Panc1 (cell line): Measurements from ENCODE around the gene NOC2L. TPM values are rescaled to one million over a fixed set of nuclear protein-coding genes. Genes with fewer than 3 reads are reported as not detected.

ENCODE experiments used
- ATAC-seq: fragments of 200-7000 bp; cut with Tn5 transposase; 2 replicates; pipeline ENCODE4 v1.9.1; 2020; ENCODE audit warnings: mild to moderate bottlenecking, moderate library complexity
- BruUV-seq: library from RNA; stranded (reverse); fragments of 400-500 nt; replicated peaks from 2 replicates; lab custom pipeline; 2021; lab: Mats Ljungman, UMichigan
- CTCF ChIA-PET: fragments of 300-600 bp; sonication (Branson Sonifier 250); formaldehyde crosslinking; loops from one replicate; lab custom pipeline; 2022; ENCODE audit warnings: antibody characterized with exemption; lab: Charles Lee
- POLR2A ChIA-PET: fragments of 300-600 bp; sonication (Branson Sonifier 250); formaldehyde crosslinking; loops from one replicate; lab custom pipeline; 2022; ENCODE audit warnings: antibody characterized with exemption; lab: Charles Lee
- DNase-seq: peaks from one replicate; pipeline ENCODE4 v3.0.0-alpha.2; 2010; ENCODE audit warnings: low read depth, low spot score
- H3K27ac ChIP-seq: 2 replicates; pipeline ENCODE4 v1.5.1; 2011; ENCODE audit warnings: mild to moderate bottlenecking, low read length, inconsistent platforms
- H3K27me3 ChIP-seq: fragments of 200-500 bp; sonication (Bioruptor generic); 2 replicates; pipeline ENCODE4 v1.6.0; 2014; ENCODE audit warnings: low read length, inconsistent platforms; ENCODE audit not compliant: control insufficient read depth, insufficient read depth
- H3K36me3 ChIP-seq: fragments of 200-500 bp; sonication (Bioruptor generic); 2 replicates; pipeline ENCODE4 v1.5.1; 2014; ENCODE audit warnings: inconsistent platforms, mild to moderate bottlenecking, low read length, moderate library complexity; ENCODE audit not compliant: control insufficient read depth, insufficient read depth
- H3K4me1 ChIP-seq: 2 replicates; pipeline ENCODE4 v1.5.1; 2011; ENCODE audit warnings: inconsistent platforms, mild to moderate bottlenecking, low read length, moderate library complexity; ENCODE audit not compliant: control insufficient read depth, insufficient read depth
- H3K4me3 ChIP-seq, 2 experiments: 2 replicates each; pipeline ENCODE4 v1.5.1; 2011 to 2012; ENCODE audit warnings: low read depth in 2 of 2, low read length in 2 of 2, mild to moderate bottlenecking in 2 of 2, inconsistent platforms in 1 of 2, moderate library complexity in 1 of 2
- H3K9me3 ChIP-seq: fragments of 200-500 bp; sonication (Bioruptor generic); 2 replicates; pipeline ENCODE4 v1.5.1; 2014; ENCODE audit warnings: low read depth, mild to moderate bottlenecking, inconsistent platforms, low read length, moderate library complexity; ENCODE audit not compliant: control insufficient read depth, insufficient read depth
- POLR2AphosphoS5 ChIP-seq: IDR thresholded peaks from 2 replicates; pipeline ENCODE4 v1.6.1; 2012; ENCODE audit warnings: mild to moderate bottlenecking, low read depth, low read length, moderate library complexity
- SIN3A ChIP-seq: IDR thresholded peaks from 2 replicates; pipeline ENCODE4 v1.6.1; 2012; ENCODE audit warnings: low read depth, mild to moderate bottlenecking, low read length, moderate library complexity, borderline replicate concordance; ENCODE audit not compliant: insufficient read depth
- TCF7L2 ChIP-seq: IDR thresholded peaks from 2 replicates; pipeline ENCODE4 v1.6.1; 2011; ENCODE audit warnings: mild to moderate bottlenecking, low read depth, low read length, inconsistent platforms
- in situ Hi-C: cut with HindIII; loops from 2 replicates; pipeline ENCODE4 v1.10.0; 2016; ENCODE audit warnings: low sequenced_read_pairs, low pct_unique_long_range_greater_than_20kb
- intact Hi-C: fragments of 100-400 bp; cut with micrococcal nuclease; formaldehyde crosslinking; loops from one replicate; pipeline ENCODE4 v1.10.0; 2022; ENCODE audit not compliant: unreplicated experiment
- total RNA-seq: library from RNA; stranded (reverse); gene quantifications from one replicate; pipeline ENCODE4 v1.2.1, GENCODE V29; 2021; ENCODE audit not compliant: unreplicated experiment
- TF ChIP-seq, protein P1 (sequence below), 2 experiments: IDR thresholded peaks; 2 replicates each; pipeline ENCODE4 v1.6.1; 2011 to 2012; ENCODE audit warnings: low read depth in 2 of 2, control low read depth in 1 of 2, low read length in 1 of 2, mild to moderate bottlenecking in 1 of 2, moderate library complexity in 1 of 2; ENCODE audit not compliant: insufficient read depth in 1 of 2
- TF ChIP-seq, protein P2 (sequence below): fragments of 450-650 bp; IDR thresholded peaks from 2 replicates; pipeline ENCODE4 v1.5.1; 2017; ENCODE audit warnings: mild to moderate bottlenecking

NOC2L gene
- total RNA-seq, 1 experiment from 2014 or later, result 193 TPM

DNA sequence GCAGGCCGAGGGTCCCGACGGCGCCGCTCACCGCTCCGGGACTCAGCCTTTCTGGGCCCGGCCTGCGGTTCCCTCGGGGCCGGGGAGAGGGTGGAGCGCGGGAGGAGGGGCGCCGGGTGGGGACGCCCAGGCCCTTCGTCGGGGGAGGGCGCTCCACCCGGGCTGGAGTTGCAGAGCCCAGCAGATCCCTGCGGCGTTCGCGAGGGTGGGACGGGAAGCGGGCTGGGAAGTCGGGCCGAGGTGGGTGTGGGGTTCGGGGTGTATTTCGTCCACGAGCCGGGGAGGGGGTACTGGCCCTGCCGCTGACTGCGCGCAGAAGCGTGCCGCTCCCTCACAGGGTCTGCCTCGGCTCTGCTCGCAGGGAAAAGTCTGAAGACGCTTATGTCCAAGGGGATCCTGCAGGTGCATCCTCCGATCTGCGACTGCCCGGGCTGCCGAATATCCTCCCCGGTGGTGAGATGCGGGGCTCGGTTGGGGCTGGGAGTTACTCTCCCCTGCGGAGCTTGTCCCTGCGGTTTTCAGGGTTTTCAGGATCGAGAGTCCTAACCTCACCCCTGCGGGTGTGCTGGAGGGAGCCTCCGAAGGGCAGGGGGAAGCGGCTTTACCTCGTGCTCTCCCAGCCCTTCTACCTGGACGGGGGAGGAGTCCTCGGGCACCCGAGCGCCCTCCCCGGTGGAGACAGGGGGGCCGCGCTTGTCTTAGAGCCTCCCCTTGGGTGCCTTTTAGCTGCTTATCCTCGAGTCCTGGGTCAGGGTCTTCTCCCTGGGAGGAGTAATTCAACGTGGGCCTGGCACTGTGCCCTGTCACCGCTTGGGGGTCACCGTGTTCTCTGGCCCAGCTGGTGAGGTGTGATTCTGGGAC, 33.3 kb downstream of the NOC2L start:
- Histone ChIP-seq H3K36me3 (no peaks in the 10 kb centered on the region), H3K27me3 (no peaks in the 10 kb centered on the region), H3K27ac (peak overlapping the region; percentile 69; the same call in 1 of the 2 replicates), H3K4me3 (peak overlapping the region; percentile 57), H3K4me1 (peaks cover 52% of the 10 kb centered on the region), H3K9me3 (no peaks in the 10 kb centered on the region)
- BruUV-seq, result no TSS peak
- POLR2A ChIA-PET, result no interaction called here
- CTCF ChIA-PET, result interaction anchor here (1.0 kb wide), 1 partner anchor 12 kb away, joined by 3 read pairs; no protein-coding TSS in a partner anchor
- TF ChIP-seq SIN3A, result no peak
- TF ChIP-seq POLR2AphosphoS5, result 0 out of 2 replicates have a peak, but pooled peaks have one; percentile 31
- TF ChIP-seq, protein P1, sequence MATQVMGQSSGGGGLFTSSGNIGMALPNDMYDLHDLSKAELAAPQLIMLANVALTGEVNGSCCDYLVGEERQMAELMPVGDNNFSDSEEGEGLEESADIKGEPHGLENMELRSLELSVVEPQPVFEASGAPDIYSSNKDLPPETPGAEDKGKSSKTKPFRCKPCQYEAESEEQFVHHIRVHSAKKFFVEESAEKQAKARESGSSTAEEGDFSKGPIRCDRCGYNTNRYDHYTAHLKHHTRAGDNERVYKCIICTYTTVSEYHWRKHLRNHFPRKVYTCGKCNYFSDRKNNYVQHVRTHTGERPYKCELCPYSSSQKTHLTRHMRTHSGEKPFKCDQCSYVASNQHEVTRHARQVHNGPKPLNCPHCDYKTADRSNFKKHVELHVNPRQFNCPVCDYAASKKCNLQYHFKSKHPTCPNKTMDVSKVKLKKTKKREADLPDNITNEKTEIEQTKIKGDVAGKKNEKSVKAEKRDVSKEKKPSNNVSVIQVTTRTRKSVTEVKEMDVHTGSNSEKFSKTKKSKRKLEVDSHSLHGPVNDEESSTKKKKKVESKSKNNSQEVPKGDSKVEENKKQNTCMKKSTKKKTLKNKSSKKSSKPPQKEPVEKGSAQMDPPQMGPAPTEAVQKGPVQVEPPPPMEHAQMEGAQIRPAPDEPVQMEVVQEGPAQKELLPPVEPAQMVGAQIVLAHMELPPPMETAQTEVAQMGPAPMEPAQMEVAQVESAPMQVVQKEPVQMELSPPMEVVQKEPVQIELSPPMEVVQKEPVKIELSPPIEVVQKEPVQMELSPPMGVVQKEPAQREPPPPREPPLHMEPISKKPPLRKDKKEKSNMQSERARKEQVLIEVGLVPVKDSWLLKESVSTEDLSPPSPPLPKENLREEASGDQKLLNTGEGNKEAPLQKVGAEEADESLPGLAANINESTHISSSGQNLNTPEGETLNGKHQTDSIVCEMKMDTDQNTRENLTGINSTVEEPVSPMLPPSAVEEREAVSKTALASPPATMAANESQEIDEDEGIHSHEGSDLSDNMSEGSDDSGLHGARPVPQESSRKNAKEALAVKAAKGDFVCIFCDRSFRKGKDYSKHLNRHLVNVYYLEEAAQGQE (IDR thresholded peaks at IDR 0.05; ENCODE audit: insufficient read depth in 1 of 2, low read depth in 2 of 2, low read length in 1 of 2), result no peak
- TF ChIP-seq TCF7L2, result no peak
- TF ChIP-seq, protein P2, sequence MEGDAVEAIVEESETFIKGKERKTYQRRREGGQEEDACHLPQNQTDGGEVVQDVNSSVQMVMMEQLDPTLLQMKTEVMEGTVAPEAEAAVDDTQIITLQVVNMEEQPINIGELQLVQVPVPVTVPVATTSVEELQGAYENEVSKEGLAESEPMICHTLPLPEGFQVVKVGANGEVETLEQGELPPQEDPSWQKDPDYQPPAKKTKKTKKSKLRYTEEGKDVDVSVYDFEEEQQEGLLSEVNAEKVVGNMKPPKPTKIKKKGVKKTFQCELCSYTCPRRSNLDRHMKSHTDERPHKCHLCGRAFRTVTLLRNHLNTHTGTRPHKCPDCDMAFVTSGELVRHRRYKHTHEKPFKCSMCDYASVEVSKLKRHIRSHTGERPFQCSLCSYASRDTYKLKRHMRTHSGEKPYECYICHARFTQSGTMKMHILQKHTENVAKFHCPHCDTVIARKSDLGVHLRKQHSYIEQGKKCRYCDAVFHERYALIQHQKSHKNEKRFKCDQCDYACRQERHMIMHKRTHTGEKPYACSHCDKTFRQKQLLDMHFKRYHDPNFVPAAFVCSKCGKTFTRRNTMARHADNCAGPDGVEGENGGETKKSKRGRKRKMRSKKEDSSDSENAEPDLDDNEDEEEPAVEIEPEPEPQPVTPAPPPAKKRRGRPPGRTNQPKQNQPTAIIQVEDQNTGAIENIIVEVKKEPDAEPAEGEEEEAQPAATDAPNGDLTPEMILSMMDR, result peak; percentile 21; the same call in 1 of the 2 replicates
- in situ Hi-C loops (no loop called here), intact Hi-C loops (no loop called here)
- ATAC-seq, result peak; percentile 52
- DNase-seq, result no peak

DNA sequence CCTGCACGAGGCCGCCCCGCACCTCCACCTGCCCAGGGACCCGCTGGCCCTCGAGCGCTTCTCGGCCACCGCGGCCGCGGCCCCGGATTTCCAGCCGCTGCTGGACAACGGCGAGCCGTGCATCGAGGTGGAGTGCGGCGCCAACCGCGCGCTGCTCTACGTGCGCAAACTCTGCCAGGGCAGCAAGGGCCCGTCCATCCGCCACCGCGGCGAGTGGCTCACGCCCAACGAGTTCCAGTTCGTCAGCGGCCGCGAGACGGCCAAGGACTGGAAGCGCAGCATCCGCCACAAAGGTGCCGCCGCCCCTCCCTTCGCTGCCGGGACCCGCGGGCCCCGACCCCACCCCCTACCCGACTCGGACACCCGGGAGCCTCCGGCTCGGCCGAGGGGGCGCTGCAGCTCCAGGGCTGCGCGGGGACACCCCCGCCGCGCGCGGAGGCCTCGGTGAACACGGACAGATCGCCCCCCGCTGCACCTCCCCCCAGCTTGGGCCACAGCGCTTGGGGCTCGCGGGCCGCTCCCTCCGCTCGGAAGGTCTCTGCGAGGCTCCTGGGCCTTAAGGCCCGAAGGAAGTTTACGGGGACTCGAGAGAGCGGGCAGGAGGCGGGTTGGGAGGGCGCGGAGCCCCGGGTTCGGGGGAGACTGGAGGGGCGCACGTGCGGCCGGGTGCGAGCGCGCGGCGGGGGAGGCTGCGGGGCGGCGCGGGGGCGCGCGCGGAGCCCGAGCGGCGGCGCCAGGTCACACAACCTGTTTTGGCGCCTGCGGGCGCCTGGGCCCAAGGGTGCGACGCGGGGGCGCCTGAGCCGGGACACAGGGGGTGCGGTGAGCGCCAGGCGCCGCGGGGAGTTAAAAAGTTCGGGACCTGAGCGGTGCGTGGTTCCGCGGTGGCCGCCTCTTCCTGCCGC, 34.1 kb downstream of the NOC2L start:
- intact Hi-C loops, result no loop called here
- Histone ChIP-seq H3K4me3 (peak overlapping the region; percentile 57), H3K9me3 (no peaks in the 10 kb centered on the region), H3K36me3 (no peaks in the 10 kb centered on the region), H3K4me1 (peaks cover 52% of the 10 kb centered on the region), H3K27me3 (no peaks in the 10 kb centered on the region), H3K27ac (peak overlapping the region; percentile 72)
- POLR2A ChIA-PET, result no interaction called here
- no peak for DNase-seq
- in situ Hi-C loops, result no loop called here
- CTCF ChIA-PET, result no interaction called here
- TF ChIP-seq, protein P2, result peak; percentile 51
- TF ChIP-seq TCF7L2 (no peak), POLR2AphosphoS5 (0 out of 2 replicates have a peak, but pooled peaks have one; percentile 4), SIN3A (0 out of 2 replicates have a peak, but pooled peaks have one; percentile 23)
- TF ChIP-seq, protein P1 (IDR thresholded peaks at IDR 0.05; ENCODE audit: insufficient read depth in 1 of 2, low read depth in 2 of 2, low read length in 1 of 2), result no peak
- ATAC-seq, result peak; percentile 18
- BruUV-seq, result no TSS peak
